Neuronal stem cell (in vitro differentiated cells): ENCODE results near the gene GALNT11.

ENCODE experiments used
- DNase-seq: peaks from one replicate; pipeline ENCODE4 v3.0.0-alpha.2; 2013; ENCODE audit warnings: low spot score
- H2AFZ ChIP-seq: one replicate; pipeline ENCODE4 v1.6.1; 2013; ENCODE audit warnings: mild to moderate bottlenecking, low read length, inconsistent platforms
- H2AK5ac ChIP-seq: 2 replicates; pipeline ENCODE4 v1.6.1; 2013; ENCODE audit warnings: low read depth, mild to moderate bottlenecking, inconsistent platforms, low read length, moderate library complexity, mixed read lengths
- H2BK120ac ChIP-seq: 2 replicates; pipeline ENCODE4 v1.6.1; 2013; ENCODE audit warnings: low read depth, mild to moderate bottlenecking, inconsistent platforms, low read length, moderate library complexity, mixed read lengths
- H2BK12ac ChIP-seq: one replicate; pipeline ENCODE4 v1.6.1; 2013; ENCODE audit warnings: low read length, inconsistent platforms
- H2BK15ac ChIP-seq: 2 replicates; pipeline ENCODE4 v1.6.1; 2013; ENCODE audit warnings: mild to moderate bottlenecking, low read length, inconsistent platforms, mixed read lengths
- H2BK5ac ChIP-seq: one replicate; pipeline ENCODE4 v1.6.1; 2013; ENCODE audit warnings: inconsistent platforms, mild to moderate bottlenecking, low read length, moderate library complexity
- H3K14ac ChIP-seq: one replicate; pipeline ENCODE4 v1.6.1; 2013; ENCODE audit warnings: low read length, inconsistent platforms
- H3K18ac ChIP-seq: 2 replicates; pipeline ENCODE4 v1.6.1; 2013; ENCODE audit warnings: low read length, inconsistent platforms
- H3K23ac ChIP-seq: 2 replicates; pipeline ENCODE4 v1.6.1; 2013; ENCODE audit warnings: low read depth, mild to moderate bottlenecking, mixed read lengths, low read length, inconsistent platforms; ENCODE audit not compliant: poor library complexity
- H3K27ac ChIP-seq: replicated peaks from 3 replicates; pipeline ENCODE4 v1.5.1; 2013; ENCODE audit warnings: low read length, inconsistent platforms
- H3K27me3 ChIP-seq, 3 experiments: 2 replicates each; pipeline ENCODE4 v1.6.1; 2013; ENCODE audit warnings: low read length in 3 of 3, mild to moderate bottlenecking in 2 of 3, inconsistent platforms in 1 of 3, low read depth in 1 of 3, mixed read lengths in 1 of 3, moderate library complexity in 1 of 3; ENCODE audit not compliant: control insufficient read depth in 3 of 3, insufficient read depth in 3 of 3
- H3K36me3 ChIP-seq, 2 donors: replicated peaks in 1 of 2; 2 replicates each; pipeline ENCODE4 v1.6.1; 2013; ENCODE audit warnings: low read length in 2 of 2; ENCODE audit not compliant: control insufficient read depth in 2 of 2, insufficient read depth in 2 of 2
- H3K4ac ChIP-seq: 2 replicates; pipeline ENCODE4 v1.6.1; 2013; ENCODE audit warnings: inconsistent platforms, mild to moderate bottlenecking, low read length, moderate library complexity
- H3K4me1 ChIP-seq, 2 donors: 1 replicate in 1 of 2; 2 replicates in 1 of 2; pipeline ENCODE4 v1.6.1; 2013; ENCODE audit warnings: low read length in 2 of 2, low read depth in 1 of 2; ENCODE audit not compliant: control insufficient read depth in 2 of 2, insufficient read depth in 1 of 2
- H3K4me2 ChIP-seq: one replicate; pipeline ENCODE4 v1.6.1; 2013; ENCODE audit warnings: mild to moderate bottlenecking, low read length, inconsistent platforms; ENCODE audit not compliant: insufficient read depth, poor library complexity, severe bottlenecking
- H3K4me3 ChIP-seq, 2 donors: 2 replicates each; pipeline ENCODE4 v1.5.1; 2013; ENCODE audit warnings: low read length in 2 of 2, mild to moderate bottlenecking in 2 of 2, inconsistent platforms in 1 of 2, moderate library complexity in 1 of 2
- H3K79me1 ChIP-seq: one replicate; pipeline ENCODE4 v1.6.1; 2013; ENCODE audit warnings: low read depth, mild to moderate bottlenecking, inconsistent platforms, low read length, moderate library complexity
- H3K9ac ChIP-seq: one replicate; pipeline ENCODE4 v1.6.1; 2013; ENCODE audit warnings: mild to moderate bottlenecking, low read depth, low read length, inconsistent platforms; ENCODE audit not compliant: poor library complexity
- H3K9me3 ChIP-seq, 2 donors: replicated peaks in 1 of 2; 2 replicates each; pipeline versions ENCODE3 to v1.6.1; 2013; ENCODE audit warnings: low read length in 2 of 2, mild to moderate bottlenecking in 2 of 2, inconsistent platforms in 1 of 2, low read depth in 1 of 2, mixed read lengths in 1 of 2, moderate library complexity in 1 of 2; ENCODE audit not compliant: control insufficient read depth in 2 of 2, insufficient read depth in 1 of 2
- H4K8ac ChIP-seq: one replicate; pipeline ENCODE4 v1.6.1; 2013; ENCODE audit warnings: low read depth, mild to moderate bottlenecking, inconsistent platforms, low read length, moderate library complexity
- H4K91ac ChIP-seq: one replicate; pipeline ENCODE4 v1.6.1; 2013; ENCODE audit warnings: low read length, low read depth, mild to moderate bottlenecking, inconsistent platforms; ENCODE audit not compliant: poor library complexity
- WGBS, 2 donors: extraction: QIAGEN DNeasy Blood & Tissue Kit; methylation state at CpG; one replicate each; pipeline ENCODE4 v1.1.7; 2013; ENCODE audit warnings: missing lambda C conversion rate in 2 of 2, mixed read lengths in 1 of 2; ENCODE audit not compliant: insufficient read length in 2 of 2, insufficient replicate concordance in 1 of 2; ENCODE audit errors: extremely low coverage in 2 of 2; 5-methylcytosine and 5-hydroxymethylcytosine counted together

Gene GALNT11

DNA sequence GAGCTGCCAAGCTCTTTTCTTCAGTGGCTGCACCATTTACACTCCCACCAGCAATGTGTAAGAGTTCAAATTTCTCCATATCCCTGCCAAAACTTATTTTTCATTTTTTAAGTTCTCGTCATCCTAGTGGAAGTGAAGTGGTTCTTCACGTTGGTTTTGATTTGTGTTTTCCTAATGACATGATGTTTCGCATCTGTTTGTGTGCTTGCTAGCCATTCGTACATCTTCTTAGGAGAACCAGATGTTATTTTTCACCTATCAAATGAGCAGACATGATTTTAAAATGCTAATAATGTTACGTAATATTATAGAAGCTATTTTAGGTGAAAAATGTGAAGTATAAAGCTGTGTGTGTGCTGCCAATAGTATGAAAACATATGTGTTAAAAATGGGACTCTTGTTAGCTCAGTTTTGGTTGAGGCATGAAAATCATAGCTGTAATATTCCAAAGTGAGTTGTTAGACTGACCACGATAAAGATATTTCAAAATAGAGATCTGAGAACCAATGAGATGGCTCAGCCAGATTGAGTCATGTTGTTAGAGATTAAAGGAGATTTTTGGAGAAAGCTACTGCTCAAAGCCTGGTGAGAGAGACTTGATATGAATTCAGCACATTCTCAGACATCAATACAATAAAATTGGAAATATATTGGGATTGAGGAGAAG lies 25.9 kb upstream of the GALNT11 start:
- no peak overlapping the region for H2AK5ac ChIP-seq
- H2BK120ac ChIP-seq: no peak overlapping the region
- WGBS, 2 donors: no CpG with 5 or more reads among the region's 6 CpGs
- H3K4me3 ChIP-seq: no peak overlapping the region
- peaks cover 0 to 2% of the 10 kb centered on the region in 2 donors for H3K9me3 ChIP-seq
- H3K36me3 ChIP-seq: no peaks in the 10 kb centered on the region
- no peak overlapping the region for H4K8ac ChIP-seq
- H3K9ac ChIP-seq: no peak overlapping the region
- no peak overlapping the region for H3K4me2 ChIP-seq
- H2BK5ac ChIP-seq: no peak overlapping the region
- H4K91ac ChIP-seq: no peak overlapping the region
- H2BK15ac ChIP-seq: no peak overlapping the region
- H3K23ac ChIP-seq: no peak overlapping the region
- no peak overlapping the region for H3K14ac ChIP-seq
- no peak for DNase-seq
- no peak overlapping the region for H3K18ac ChIP-seq
- H2BK12ac ChIP-seq: no peak overlapping the region
- H3K4ac ChIP-seq: no peak overlapping the region
- no peak overlapping the region for H3K27ac ChIP-seq
- no peaks in the 10 kb centered on the region for H3K79me1 ChIP-seq
- H3K27me3 ChIP-seq: no peaks in the 10 kb centered on the region
- H3K4me1 ChIP-seq: no peaks in the 10 kb centered on the region
- no peak overlapping the region for H2AFZ ChIP-seq

DNA sequence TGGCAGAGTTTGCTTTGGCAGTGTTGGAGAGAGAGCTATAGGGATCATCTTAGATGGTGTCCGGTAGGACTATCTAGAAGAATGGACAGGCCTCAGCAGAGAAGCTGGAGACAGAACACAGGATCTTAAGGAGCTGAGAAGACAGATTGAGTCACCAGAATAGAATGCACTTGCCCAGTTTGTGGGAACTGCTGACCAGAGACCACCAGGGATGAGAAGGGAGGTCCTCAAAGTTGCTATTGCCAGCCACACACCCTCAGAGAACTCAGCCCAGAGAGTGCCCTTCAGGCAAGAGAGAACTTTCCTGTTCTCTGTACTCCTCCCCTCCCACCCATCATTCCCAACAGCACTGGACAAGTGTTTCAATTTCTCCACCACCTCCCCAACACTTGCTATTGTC lies 25.3 kb upstream of the GALNT11 start:
- Histone ChIP-seq H3K23ac (no peak overlapping the region), H3K79me1 (no peaks in the 10 kb centered on the region), H3K4ac (no peak overlapping the region), H4K8ac (no peak overlapping the region), H3K9ac (no peak overlapping the region), H2AFZ (no peak overlapping the region), H3K27me3 (no peaks in the 10 kb centered on the region), H3K4me3 (no peak overlapping the region), H3K27ac (no peak overlapping the region), H3K4me1 (no peaks in the 10 kb centered on the region), H2BK120ac (no peak overlapping the region), H4K91ac (no peak overlapping the region), H3K14ac (no peak overlapping the region), H3K9me3 (peaks cover 0 to 2% of the 10 kb centered on the region in 2 donors), H2AK5ac (no peak overlapping the region), H2BK12ac (no peak overlapping the region), H3K36me3 (no peaks in the 10 kb centered on the region), H3K4me2 (no peak overlapping the region), H2BK5ac (no peak overlapping the region), H3K18ac (no peak overlapping the region), H2BK15ac (no peak overlapping the region)
- no CpG with 5 or more reads among the region's 1 CpG for WGBS, 2 donors
- DNase-seq: no peak

GRCh38 chr7:152006336-152006735 lies 19.1 kb upstream of the GALNT11 start:
- H3K79me1 ChIP-seq: no peaks in the 10 kb centered on the region
- H3K9ac ChIP-seq: no peak overlapping the region
- WGBS, 2 donors: no CpG with 5 or more reads among the region's 6 CpGs

GRCh38 chr7:152011860-152012259 lies 13.6 kb upstream of the GALNT11 start:
- Histone ChIP-seq H3K23ac (no peak overlapping the region), H3K4me2 (no peak overlapping the region), H3K27me3 (no peaks in the 10 kb centered on the region), H3K79me1 (no peaks in the 10 kb centered on the region), H3K9me3 (no peaks in the 10 kb centered on the region), H3K4me3 (no peak overlapping the region), H4K8ac (no peak overlapping the region), H2BK5ac (no peak overlapping the region), H3K27ac (no peak overlapping the region), H3K36me3 (no peaks in the 10 kb centered on the region), H2AK5ac (no peak overlapping the region), H3K4me1 (no peaks in the 10 kb centered on the region), H3K9ac (no peak overlapping the region), H2BK12ac (no peak overlapping the region), H3K18ac (no peak overlapping the region), H2AFZ (no peak overlapping the region), H3K4ac (no peak overlapping the region), H3K14ac (no peak overlapping the region), H4K91ac (no peak overlapping the region), H2BK120ac (no peak overlapping the region), H2BK15ac (no peak overlapping the region)
- DNase-seq: no peak
- no CpG with 5 or more reads among the region's 3 CpGs for WGBS, 2 donors

More at GRCh38 chr7:152006336-152006735, 19.1 kb upstream of the GALNT11 start:
- H3K9me3 ChIP-seq: peaks cover 0 to 2% of the 10 kb centered on the region in 2 donors
- no peak overlapping the region for H2BK5ac ChIP-seq
- no peaks in the 10 kb centered on the region for H3K27me3 ChIP-seq
- no peak overlapping the region for H3K4me3 ChIP-seq
- no peaks in the 10 kb centered on the region for H3K4me1 ChIP-seq
- H4K91ac ChIP-seq: no peak overlapping the region
- no peak overlapping the region for H2AK5ac ChIP-seq
- no peak overlapping the region for H2AFZ ChIP-seq
- no peak overlapping the region for H3K23ac ChIP-seq
- no peak overlapping the region for H2BK15ac ChIP-seq
- H3K18ac ChIP-seq: no peak overlapping the region
- H2BK120ac ChIP-seq: no peak overlapping the region
- H3K4me2 ChIP-seq: no peak overlapping the region
- no peak overlapping the region for H3K27ac ChIP-seq
- no peaks in the 10 kb centered on the region for H3K36me3 ChIP-seq
- no peak overlapping the region for H4K8ac ChIP-seq
- H3K14ac ChIP-seq: no peak overlapping the region
- no peak overlapping the region for H2BK12ac ChIP-seq
- no peak for DNase-seq
- no peak overlapping the region for H3K4ac ChIP-seq
